GM12873 (cell line): ENCODE data around the gene NLRC5.

ENCODE experiments used
- CTCF ChIP-seq: IDR thresholded peaks from 2 replicates; pipeline ENCODE4 v1.5.1; 2012; ENCODE audit warnings: low read depth, mild to moderate bottlenecking, moderate library complexity, low read length, control low read depth; ENCODE audit not compliant: insufficient read depth; ENCODE audit errors: missing control alignments

The NLRC5 gene

GRCh38 chr16:56980792-56981724 lies 8.3 kb upstream of the NLRC5 start:
- no peak for TF ChIP-seq CTCF

DNA sequence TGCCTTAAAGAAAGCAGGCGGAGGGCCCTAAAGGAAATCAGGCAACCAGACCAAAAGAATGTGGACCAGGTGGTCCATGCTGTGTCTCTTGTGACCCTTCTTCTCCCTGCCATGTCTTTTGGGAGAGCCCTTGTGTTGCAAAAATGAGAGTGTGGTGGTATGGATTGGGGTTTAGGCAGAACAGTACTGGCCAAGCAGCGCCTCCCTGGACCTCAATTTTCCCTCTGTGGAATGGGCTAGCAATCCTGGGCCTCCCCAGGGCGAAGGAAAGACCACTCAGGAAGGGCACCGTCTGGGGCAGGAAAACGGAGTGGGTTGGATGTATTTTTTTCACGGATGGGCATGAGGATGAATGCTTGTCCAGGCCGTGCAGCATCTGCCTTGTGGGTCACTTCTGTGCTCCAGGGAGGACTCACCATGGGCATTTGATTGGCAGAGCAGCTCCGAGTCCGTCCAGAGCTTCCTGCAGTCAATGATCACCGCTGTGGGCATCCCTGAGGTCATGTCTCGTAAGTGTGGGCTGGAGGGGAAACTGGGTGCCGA lies 7.6 kb upstream of the NLRC5 start:
- no peak for TF ChIP-seq CTCF

- no peak for TF ChIP-seq CTCF
Measured at GRCh38 chr16:56982695-56983094, 6.7 kb upstream of the NLRC5 start.

DNA sequence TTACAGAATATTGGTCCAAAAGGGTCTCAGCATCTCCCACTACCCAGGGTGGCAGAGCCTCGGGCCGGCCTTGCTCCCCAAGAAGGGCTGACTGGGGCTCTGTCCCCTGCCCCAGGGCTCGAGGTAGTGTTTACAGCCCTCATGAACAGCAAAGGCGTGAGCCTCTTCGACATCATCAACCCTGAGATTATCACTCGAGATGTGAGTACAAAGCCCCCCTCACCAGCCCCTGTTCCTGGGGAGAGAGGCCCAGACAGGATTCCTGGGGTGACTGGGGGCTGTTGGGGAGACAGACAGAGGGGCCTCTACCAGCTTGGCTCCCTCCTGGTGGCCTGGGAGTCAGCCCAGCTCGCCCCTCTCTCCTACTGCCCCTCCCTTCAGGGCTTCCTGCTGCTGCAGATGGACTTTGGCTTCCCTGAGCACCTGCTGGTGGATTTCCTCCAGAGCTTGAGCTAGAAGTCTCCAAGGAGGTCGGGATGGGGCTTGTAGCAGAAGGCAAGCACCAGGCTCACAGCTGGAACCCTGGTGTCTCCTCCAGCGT lies 6.1 kb upstream of the NLRC5 start:
- no peak for TF ChIP-seq CTCF

- no peak for TF ChIP-seq CTCF
Measured at GRCh38 chr16:56984639-56985038, 4.7 kb upstream of the NLRC5 start.

DNA sequence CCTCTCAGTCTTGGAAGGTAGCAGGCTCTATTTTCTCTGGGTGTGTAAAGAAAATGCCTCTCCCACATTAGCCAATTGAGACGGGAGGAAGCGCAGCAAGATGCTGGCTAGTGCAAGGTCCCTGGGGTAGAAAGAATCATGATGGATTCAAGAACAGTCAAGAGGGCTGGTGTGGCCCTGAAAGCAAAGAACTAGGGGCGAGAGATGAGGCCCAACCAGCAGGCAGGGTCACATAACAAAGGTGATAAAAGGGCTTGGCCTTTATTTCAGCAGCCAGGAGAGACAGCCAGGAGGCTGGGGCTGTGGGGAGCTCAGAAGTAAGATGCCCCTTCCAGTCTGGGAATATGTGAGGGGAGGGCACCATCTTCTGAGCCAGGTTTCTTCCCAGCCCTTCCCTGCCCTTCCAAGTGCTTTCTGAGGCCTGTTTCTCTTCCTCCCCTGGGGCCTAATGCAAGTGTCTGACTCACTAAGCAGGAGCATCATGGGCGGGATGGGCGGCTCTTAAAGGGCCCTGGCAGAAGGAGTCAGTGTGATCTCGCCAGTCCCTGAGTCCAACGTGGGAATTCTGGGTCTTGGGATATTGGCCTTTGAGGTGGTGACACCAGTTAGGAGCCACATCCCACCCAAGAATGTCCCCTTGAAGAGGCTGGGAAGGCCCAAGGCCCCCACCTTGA lies 3.9 kb upstream of the NLRC5 start:
- no peak for TF ChIP-seq CTCF

- TF ChIP-seq CTCF, result no peak
Measured at GRCh38 chr16:56985962-56986360, 3.4 kb upstream of the NLRC5 start.
